Left lobe of liver (tissue), 2 donors: Measurements from ENCODE around the gene RSPH3. TPM values are rescaled to one million over a fixed set of nuclear protein-coding genes. Genes with fewer than 3 reads are reported as not detected.
A peak's percentile ranks its signal among the peaks of the same experiment; 100 is the strongest.
"Not testable (repeated sequence)": the region's sequence is repeated elsewhere in the genome, so short reads cannot be mapped to it uniquely, and the experiment has no call there.

Source experiments
- ATAC-seq: fragments of 200-7000 bp; cut with Tn5 transposase; one replicate; pipeline ENCODE4 v1.9.1; 2020; ENCODE audit warnings: mild to moderate bottlenecking, moderate library complexity
- DNase-seq: peaks from one replicate; pipeline ENCODE4 v3.0.0-alpha.2; 2020; ENCODE audit warnings: low spot score
- total RNA-seq: library from RNA; stranded (reverse); gene quantifications from one replicate; pipeline ENCODE4 v1.2.1, GENCODE V29; 2021
- donor health status: DM: no; HTN: no; CAD: no; lungs with moderate emphysema.
- donor health status: DM: no; HTN: yes; CAD: no.

The RSPH3 gene, protein sequence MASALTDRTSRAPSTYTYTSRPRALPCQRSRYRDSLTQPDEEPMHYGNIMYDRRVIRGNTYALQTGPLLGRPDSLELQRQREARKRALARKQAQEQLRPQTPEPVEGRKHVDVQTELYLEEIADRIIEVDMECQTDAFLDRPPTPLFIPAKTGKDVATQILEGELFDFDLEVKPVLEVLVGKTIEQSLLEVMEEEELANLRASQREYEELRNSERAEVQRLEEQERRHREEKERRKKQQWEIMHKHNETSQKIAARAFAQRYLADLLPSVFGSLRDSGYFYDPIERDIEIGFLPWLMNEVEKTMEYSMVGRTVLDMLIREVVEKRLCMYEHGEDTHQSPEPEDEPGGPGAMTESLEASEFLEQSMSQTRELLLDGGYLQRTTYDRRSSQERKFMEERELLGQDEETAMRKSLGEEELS
- total RNA-seq = 4.7 TPM

- peak; percentile 94 for ATAC-seq
- peak; percentile 97 for DNase-seq
Measured at GRCh38 chr6:158999666-159000403, at the start of gene RSPH3. Gene RSPH3, minus strand, starts transcription at chr6:159000202. Its CDS starts 652 bp downstream, at chr6:158999550.

DNA sequence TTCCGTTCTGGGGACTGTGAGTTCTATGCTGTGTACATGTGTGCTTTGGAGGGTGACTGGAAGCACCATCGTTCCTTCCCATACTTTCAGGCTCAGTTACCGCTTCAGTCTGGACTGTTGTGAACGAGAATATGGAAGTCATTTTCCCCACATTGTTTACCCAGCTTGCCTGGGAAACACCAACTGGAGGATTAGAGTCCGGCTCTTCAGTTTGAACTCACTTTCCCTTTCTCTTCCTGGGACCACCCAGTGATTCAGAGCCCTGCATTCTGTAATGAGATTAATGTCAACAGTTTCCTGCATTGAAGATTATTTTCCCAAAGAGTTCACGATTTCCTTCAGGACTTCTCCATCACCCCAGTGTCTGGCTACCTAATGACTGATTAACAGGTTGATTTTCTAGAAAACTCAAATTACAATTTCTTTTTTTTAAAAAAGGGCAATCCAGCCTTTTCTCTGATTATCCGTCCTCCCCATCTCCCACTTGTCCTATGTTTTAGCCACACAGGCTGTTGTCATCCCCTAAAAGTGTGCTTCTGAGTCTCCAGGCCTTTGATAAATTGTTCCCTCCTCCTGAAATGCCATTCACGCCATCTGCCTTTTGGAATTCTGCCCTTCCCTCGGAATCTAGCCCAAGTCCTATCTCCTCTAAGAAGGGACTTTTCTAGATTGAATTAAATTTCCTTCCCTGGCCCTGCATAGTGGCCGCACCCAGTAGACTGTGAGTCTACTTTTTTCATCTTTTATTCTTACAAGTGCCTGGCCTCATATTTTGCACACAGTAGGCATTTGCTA is 48.1 kb upstream of the RSPH3 start:
- ATAC-seq = no peak
- no peak for DNase-seq

DNA sequence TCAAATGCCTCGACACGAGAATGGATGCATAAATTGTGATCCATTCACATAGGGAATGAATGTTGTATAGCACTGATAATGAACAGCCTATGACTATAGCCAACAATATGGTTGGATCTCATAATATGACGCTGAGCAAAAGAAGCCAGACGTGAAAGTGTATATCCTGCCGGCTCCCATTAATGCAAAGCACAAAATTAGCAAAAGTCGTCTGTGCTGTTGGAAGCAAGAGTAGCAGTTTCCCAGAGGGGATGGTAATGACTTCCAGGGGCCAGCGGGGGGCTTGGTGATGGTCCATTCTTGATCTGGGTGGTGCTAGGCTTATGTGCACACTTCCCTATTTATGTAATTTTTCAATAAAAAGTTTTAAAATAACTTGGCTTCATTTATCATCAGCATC is 45.8 kb upstream of the RSPH3 start:
- no peak for ATAC-seq
- DNase-seq = no peak

GRCh38 chr6:159044899-159045727 is 45.1 kb upstream of the RSPH3 start, which contains the start of gene TAGAP:
Gene TAGAP, minus strand, starts transcription at chr6:159044991. Its CDS starts 845 bp downstream, at chr6:159044146.
- ATAC-seq = peak; percentile 47
- no peak for DNase-seq

DNA sequence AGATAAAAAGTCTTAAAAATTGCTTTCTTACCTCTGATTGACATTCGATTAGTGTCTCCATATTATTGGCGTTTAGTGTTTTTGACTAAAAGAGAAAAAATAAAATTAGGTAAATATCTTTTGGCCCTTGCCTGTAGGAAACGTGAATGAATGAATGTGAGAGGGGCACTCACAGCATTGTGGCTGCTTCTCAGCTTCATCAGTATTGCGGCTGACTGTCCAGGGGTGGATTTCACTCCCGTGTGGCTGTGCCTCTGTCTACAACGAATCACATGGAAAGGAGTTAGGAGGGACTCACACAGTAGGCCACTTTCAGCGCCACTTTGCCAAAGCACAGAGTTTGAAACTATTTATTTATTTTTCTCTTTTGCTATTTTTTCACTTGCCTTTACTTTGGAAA is 43.9 kb upstream of the RSPH3 start:
- no peak for ATAC-seq
- DNase-seq = no peak

GRCh38 chr6:159043251-159043650 is 43.2 kb upstream of the RSPH3 start:
- DNase-seq (no peak), ATAC-seq (no peak)

GRCh38 chr6:159042826-159043181 is 42.8 kb upstream of the RSPH3 start:
- no peak for DNase-seq

GRCh38 chr6:159042003-159042825 is 42.2 kb upstream of the RSPH3 start:
- ATAC-seq (peak; percentile 99), DNase-seq (peak; percentile 74)

More at GRCh38 chr6:159042826-159043181, 42.8 kb upstream of the RSPH3 start:
- ATAC-seq = no peak

- DNase-seq (no peak), ATAC-seq (no peak)
Measured at GRCh38 chr6:159041181-159041580, 41.2 kb upstream of the RSPH3 start.

DNA sequence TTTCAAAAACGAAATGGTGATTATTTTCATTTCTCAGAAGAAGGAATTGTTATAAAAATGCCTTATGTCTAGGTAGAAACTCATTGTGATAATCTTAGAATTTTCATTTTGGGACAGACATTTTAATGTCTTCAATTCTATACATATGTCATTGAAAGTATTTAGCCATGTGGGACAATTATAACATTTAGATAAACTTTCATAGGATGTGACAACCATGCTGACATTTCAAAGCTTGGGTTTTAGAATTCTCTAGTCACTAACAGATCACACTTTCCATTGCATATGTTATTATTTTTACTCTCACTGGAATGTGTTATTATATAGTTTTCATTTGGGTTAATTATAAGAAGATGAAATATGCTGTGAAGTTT is 39.9 kb upstream of the RSPH3 start:
- ATAC-seq = no peak
- no peak for DNase-seq

DNA sequence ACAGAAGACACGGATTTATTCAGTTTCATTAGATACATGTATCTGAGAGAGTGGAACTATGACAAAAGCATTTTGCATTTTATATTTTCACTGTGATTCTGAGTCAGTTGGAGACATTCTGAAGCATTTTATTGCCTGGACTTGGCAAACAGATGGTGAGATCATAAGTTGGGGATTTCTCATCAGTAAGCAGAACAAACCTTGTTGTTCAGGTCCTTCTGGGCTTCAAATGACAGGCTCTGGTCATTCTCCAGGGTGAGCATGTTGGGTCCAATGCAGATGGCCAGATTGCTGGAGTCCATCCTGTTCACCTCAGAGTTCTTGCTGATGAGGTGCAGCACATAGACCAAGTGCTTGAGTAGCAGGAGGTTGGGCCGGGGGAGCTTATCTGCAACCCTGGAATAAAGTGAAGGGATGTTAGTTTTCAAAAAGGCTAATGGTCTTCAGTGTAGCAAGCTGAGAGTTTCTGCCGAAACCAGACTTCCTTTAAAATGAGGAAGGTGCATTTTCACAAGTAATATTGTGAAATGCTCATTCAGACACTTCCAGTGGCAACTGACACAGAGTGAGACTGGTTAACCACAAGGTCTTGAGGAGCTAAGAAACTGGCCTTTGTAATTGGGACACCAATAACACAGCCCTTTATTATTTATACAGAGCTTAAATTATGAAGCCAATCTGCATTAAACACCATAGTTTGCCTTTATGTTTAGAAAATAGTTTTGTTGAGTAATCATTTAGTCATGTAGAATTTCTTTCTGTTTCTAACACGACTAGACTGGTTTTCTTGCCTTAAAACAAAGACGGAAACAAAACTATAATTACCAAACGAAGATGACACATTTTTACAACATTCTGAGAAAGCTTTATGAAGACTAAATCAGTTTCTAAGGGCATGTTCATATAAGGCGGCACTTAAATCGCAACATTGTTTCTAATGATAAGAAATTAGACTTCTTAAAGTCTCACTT is 39.2 kb upstream of the RSPH3 start:
- ATAC-seq (no peak), DNase-seq (no peak)

DNA sequence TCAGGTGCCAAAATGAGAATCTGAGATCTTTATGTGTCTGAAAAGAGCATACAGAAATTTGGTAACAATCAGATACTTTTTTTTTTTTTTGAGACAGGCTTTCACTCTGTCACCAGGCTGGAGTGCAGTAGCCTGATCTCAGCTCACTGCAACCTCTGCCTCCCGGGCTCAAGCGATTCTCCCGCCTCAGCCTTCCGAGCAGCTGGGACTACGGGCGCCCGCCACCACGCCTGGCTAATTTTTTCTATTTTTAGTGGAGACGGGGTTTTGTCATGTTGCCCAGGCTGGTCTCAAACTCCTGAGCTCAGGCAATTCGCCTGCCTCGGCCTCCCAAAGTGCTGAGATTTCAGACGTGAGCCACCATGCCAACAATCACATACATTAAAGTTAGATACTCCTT is 38.3 kb upstream of the RSPH3 start:
- DNase-seq, ATAC-seq: not testable (repeated sequence)

GRCh38 chr6:159037756-159038290 is 37.8 kb upstream of the RSPH3 start:
- no peak for ATAC-seq
- DNase-seq = no peak

DNA sequence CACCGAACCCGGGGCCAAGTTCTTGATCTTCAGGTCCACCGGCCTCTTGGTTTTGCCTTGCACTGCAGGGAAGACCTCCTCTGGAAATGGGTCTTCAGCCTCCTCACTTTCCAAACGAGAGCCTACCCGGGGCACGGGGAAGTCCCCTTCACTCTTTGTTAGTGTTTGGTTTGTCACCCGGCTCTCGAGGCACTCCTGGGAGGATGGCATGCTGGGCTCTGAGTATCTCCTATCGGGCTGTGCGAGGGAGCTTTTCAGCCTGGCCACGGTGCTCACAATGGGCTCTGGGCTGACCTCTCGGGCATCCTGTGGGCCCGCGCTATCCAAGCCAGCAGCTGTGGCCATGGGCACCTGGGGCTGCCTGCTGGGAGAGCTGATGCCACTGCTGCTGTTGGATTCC is 36.7 kb upstream of the RSPH3 start:
- ATAC-seq (no peak), DNase-seq (no peak)

GRCh38 chr6:159035891-159036290 is 35.9 kb upstream of the RSPH3 start:
- DNase-seq = no peak
- ATAC-seq = no peak

DNA sequence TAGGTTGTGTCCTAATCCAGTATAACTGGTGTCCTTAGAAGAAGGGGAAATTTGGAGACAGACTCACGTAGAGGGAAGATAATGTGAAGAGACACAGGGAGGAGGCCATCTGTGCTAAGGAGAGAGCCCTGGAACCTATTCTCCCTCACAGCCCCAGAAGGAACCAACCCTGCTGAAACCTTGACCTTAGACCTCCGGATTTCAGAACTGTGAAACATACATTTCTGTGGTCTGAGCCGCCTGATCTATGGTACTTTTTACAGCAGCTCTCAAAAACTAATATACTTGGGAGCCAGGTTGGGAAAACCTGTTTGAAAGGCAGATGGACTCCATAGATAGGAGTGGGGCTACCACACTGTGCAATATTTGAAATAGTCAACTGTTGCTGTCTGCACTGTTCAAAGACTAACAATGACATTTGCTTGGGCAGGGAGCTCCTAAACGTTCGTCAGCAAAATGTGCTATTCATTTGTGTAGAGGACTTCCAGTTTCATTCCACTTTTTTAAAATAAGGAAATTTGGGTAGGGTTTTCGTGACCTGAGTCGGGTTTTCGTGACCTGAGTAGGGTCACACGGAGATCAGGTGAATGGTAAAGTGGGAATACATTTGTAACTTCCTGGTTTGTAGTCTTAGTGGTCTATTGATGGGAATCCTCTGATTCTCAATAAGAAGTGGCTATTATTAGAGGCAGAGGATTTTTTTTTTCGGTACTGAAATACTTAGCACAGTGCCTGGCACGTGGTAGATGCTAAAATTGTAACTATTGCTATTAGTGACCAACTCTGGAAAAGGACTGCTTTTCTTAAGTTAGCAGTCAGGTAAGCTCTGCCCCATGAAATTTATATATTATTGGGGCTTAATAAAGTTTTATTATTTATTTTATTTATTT is 33.4 kb upstream of the RSPH3 start:
- ATAC-seq (no peak), DNase-seq (no peak)

GRCh38 chr6:159031846-159032245 is 31.8 kb upstream of the RSPH3 start:
- no peak for DNase-seq
- no peak for ATAC-seq
